H9 (cell line): Measurements from ENCODE around the gene UBE2E1. TPM values are rescaled to one million over a fixed set of nuclear protein-coding genes. Genes with fewer than 3 reads are reported as not detected.

ENCODE experiments used
- DNase-seq: peaks from one replicate; pipeline ENCODE4 v3.0.0-alpha.2; 2017
- H2AFZ ChIP-seq: one replicate; pipeline ENCODE4 v1.6.1; 2013; ENCODE audit warnings: mild to moderate bottlenecking, low read length, control low read depth, moderate library complexity
- H2AK5ac ChIP-seq: 2 replicates; pipeline ENCODE4 v1.6.1; 2013; ENCODE audit warnings: low read length, control low read depth, mixed read lengths; ENCODE audit not compliant: insufficient read length
- H2BK120ac ChIP-seq: one replicate; pipeline ENCODE4 v1.6.1; 2013; ENCODE audit warnings: low read depth, mild to moderate bottlenecking, low read length, control low read depth, inconsistent platforms; ENCODE audit not compliant: poor library complexity, severe bottlenecking
- H2BK12ac ChIP-seq: 2 replicates; pipeline ENCODE4 v1.6.1; 2013; ENCODE audit warnings: low read length, control low read depth, mixed read lengths, low read depth; ENCODE audit not compliant: insufficient read length
- H2BK15ac ChIP-seq: 2 replicates; pipeline ENCODE4 v1.6.1; 2013; ENCODE audit warnings: low read depth, low read length, control low read depth
- H2BK20ac ChIP-seq: one replicate; pipeline ENCODE4 v1.6.1; 2013; ENCODE audit warnings: low read depth, mild to moderate bottlenecking, low read length, control low read depth, inconsistent platforms; ENCODE audit not compliant: poor library complexity, severe bottlenecking
- H2BK5ac ChIP-seq: 2 replicates; pipeline ENCODE4 v1.6.1; 2013; ENCODE audit warnings: low read length, control low read depth, mixed read lengths; ENCODE audit not compliant: insufficient read length
- H3K14ac ChIP-seq: 2 replicates; pipeline ENCODE4 v1.6.1; 2013; ENCODE audit warnings: low read length, control low read depth; ENCODE audit not compliant: insufficient read depth
- H3K18ac ChIP-seq: 2 replicates; pipeline ENCODE4 v1.6.1; 2013; ENCODE audit warnings: low read depth, mild to moderate bottlenecking, mixed read lengths, low read length, control low read depth; ENCODE audit not compliant: insufficient read length
- H3K23ac ChIP-seq: 2 replicates; pipeline ENCODE4 v1.6.1; 2013; ENCODE audit warnings: low read length, control low read depth, mixed read lengths, low read depth; ENCODE audit not compliant: insufficient read length
- H3K23me2 ChIP-seq: 2 replicates; pipeline ENCODE4 v1.6.1; 2013; ENCODE audit warnings: low read depth, mild to moderate bottlenecking, mixed read lengths, low read length, control low read depth; ENCODE audit not compliant: insufficient read length, poor library complexity, severe bottlenecking
- H3K27ac ChIP-seq: 2 replicates; pipeline ENCODE4 v1.5.1; 2013; ENCODE audit warnings: low read length, control low read depth, mixed read lengths, low read depth; ENCODE audit not compliant: insufficient read length
- H3K27me3 ChIP-seq: 2 replicates; pipeline ENCODE4 v1.6.1; 2013; ENCODE audit warnings: low read length, control low read depth, inconsistent platforms; ENCODE audit not compliant: insufficient read depth
- H3K4ac ChIP-seq: 2 replicates; pipeline ENCODE4 v1.6.1; 2013; ENCODE audit warnings: low read depth, mild to moderate bottlenecking, control low read depth, inconsistent platforms, low read length, moderate library complexity
- H3K4me1 ChIP-seq: 2 replicates; pipeline ENCODE4 v1.6.1; 2013; ENCODE audit warnings: low read length, control low read depth, inconsistent platforms; ENCODE audit not compliant: insufficient read depth
- H3K4me2 ChIP-seq: 2 replicates; pipeline ENCODE4 v1.6.1; 2013; ENCODE audit warnings: low read length, control low read depth, mixed read lengths; ENCODE audit not compliant: insufficient read length, insufficient read depth
- H3K56ac ChIP-seq: 2 replicates; pipeline ENCODE4 v1.6.1; 2013; ENCODE audit warnings: low read depth, mild to moderate bottlenecking, mixed read lengths, low read length, control low read depth; ENCODE audit not compliant: insufficient read length
- H3K79me1 ChIP-seq: 2 replicates; pipeline ENCODE4 v1.6.1; 2013; ENCODE audit warnings: low read depth, mild to moderate bottlenecking, moderate library complexity, low read length, control low read depth, inconsistent platforms; ENCODE audit not compliant: insufficient read depth, poor library complexity, severe bottlenecking
- H3K79me2 ChIP-seq: 2 replicates; pipeline ENCODE4 v1.6.1; 2013; ENCODE audit warnings: low read length, control low read depth, inconsistent platforms; ENCODE audit not compliant: insufficient read depth
- H3K9ac ChIP-seq: 2 replicates; pipeline ENCODE4 v1.6.1; 2013; ENCODE audit warnings: low read length, control low read depth, mixed read lengths; ENCODE audit not compliant: insufficient read length; ENCODE audit errors: extremely low read depth
- H3K9me3 ChIP-seq: one replicate; pipeline ENCODE4 v1.6.1; 2013; ENCODE audit warnings: low read depth, low read length, inconsistent platforms; ENCODE audit not compliant: control insufficient read depth
- H3T11ph ChIP-seq: one replicate; pipeline ENCODE4 v1.6.1; 2013; ENCODE audit warnings: mild to moderate bottlenecking, low read length, control low read depth, inconsistent platforms
- H4K20me1 ChIP-seq: one replicate; pipeline ENCODE4 v1.6.1; 2013; ENCODE audit not compliant: control insufficient read depth, insufficient read length, insufficient read depth
- H4K5ac ChIP-seq: 2 replicates; pipeline ENCODE4 v1.6.1; 2013; ENCODE audit warnings: low read depth, mild to moderate bottlenecking, mixed read lengths, low read length, control low read depth; ENCODE audit not compliant: insufficient read length
- H4K8ac ChIP-seq: replicated peaks from 2 replicates; pipeline ENCODE4 v1.6.1; 2013; ENCODE audit warnings: low read length, control low read depth, mixed read lengths, low read depth; ENCODE audit not compliant: insufficient read length
- H4K91ac ChIP-seq: 2 replicates; pipeline ENCODE4 v1.6.1; 2013; ENCODE audit warnings: low read depth, mild to moderate bottlenecking, moderate library complexity, mixed read lengths, low read length, control low read depth; ENCODE audit not compliant: insufficient read length
- H3K27ac Mint-ChIP-seq, 3 experiments: 2 replicates in 2 of 3; 3 replicates in 1 of 3; pipeline ENCODE4 v1.8.0; 2020 to 2021; ENCODE audit warnings: mixed read lengths in 3 of 3, mild to moderate bottlenecking in 1 of 3, moderate library complexity in 1 of 3
- H3K27me3 Mint-ChIP-seq: 2 replicates; pipeline ENCODE4 v1.8.0; 2021; ENCODE audit warnings: low read depth, mild to moderate bottlenecking, moderate library complexity, mixed read lengths
- H3K36me3 Mint-ChIP-seq, 3 experiments: 2 replicates in 2 of 3; 3 replicates in 1 of 3; pipeline ENCODE4 v1.8.0; 2020 to 2021; ENCODE audit warnings: low read depth in 3 of 3, mixed read lengths in 3 of 3; ENCODE audit not compliant: insufficient read depth in 1 of 3
- H3K4me1 Mint-ChIP-seq, 2 experiments: 2 replicates each; pipeline ENCODE4 v1.8.0; 2020; ENCODE audit warnings: mixed read lengths in 2 of 2
- H3K4me3 Mint-ChIP-seq, 2 experiments: 2 replicates in 1 of 2; 3 replicates in 1 of 2; pipeline ENCODE4 v1.8.0; 2020 to 2021; ENCODE audit warnings: mild to moderate bottlenecking in 2 of 2, mixed read lengths in 2 of 2, moderate library complexity in 1 of 2
- H3K9me3 Mint-ChIP-seq, 2 experiments: 2 replicates in 1 of 2; 3 replicates in 1 of 2; pipeline ENCODE4 v1.8.0; 2020; ENCODE audit warnings: mild to moderate bottlenecking in 2 of 2, mixed read lengths in 2 of 2, moderate library complexity in 1 of 2
- CTCF ChIP-seq: fragments of 200-600 bp; sonication (generic); conservative IDR thresholded peaks from 3 replicates; pipeline ENCODE4 v1.8.0; 2021; ENCODE audit warnings: antibody characterized with exemption, mild to moderate bottlenecking
- WGBS: extraction: QIAGEN DNeasy Blood & Tissue Kit; methylation state at CpG from one replicate; pipeline ENCODE4 v1.1.7; 2013; ENCODE audit warnings: missing lambda C conversion rate, low lambda C conversion rate, mixed read lengths; ENCODE audit not compliant: insufficient read length; ENCODE audit errors: extremely low coverage; 5-methylcytosine and 5-hydroxymethylcytosine counted together
- total RNA-seq: library from RNA; stranded (reverse); gene quantifications from 2 replicates; pipeline ENCODE4 v1.2.1, GENCODE V29; 2021

Gene UBE2E1
- total RNA-seq, 1 experiment from 2014 or later: 142 TPM

GRCh38 chr3:23931597-23931996 lies 125.8 kb downstream of the UBE2E1 start:
- Histone ChIP-seq H4K91ac (no peak overlapping the region), H2AFZ (peak overlapping the region; percentile 44), H3K79me1 (no peaks in the 10 kb centered on the region), H3K9me3 (no peaks in the 10 kb centered on the region), H3K9ac (no peak overlapping the region), H4K5ac (no peak overlapping the region), H3K4me2 (no peak overlapping the region), H3K56ac (no peak overlapping the region), H3K4me1 (no peaks in the 10 kb centered on the region), H4K8ac (no peak overlapping the region), H2BK12ac (no peak overlapping the region), H3K27me3 (no peaks in the 10 kb centered on the region), H3K18ac (no peak overlapping the region), H3K27ac (no peak overlapping the region), H3K4ac (no peak overlapping the region), H2BK5ac (no peak overlapping the region), H3T11ph (no peak overlapping the region), H2AK5ac (no peak overlapping the region), H2BK120ac (no peak overlapping the region), H2BK15ac (no peak overlapping the region), H3K23me2 (no peaks in the 10 kb centered on the region), H3K79me2 (no peaks in the 10 kb centered on the region), H4K20me1 (no peaks in the 10 kb centered on the region), H3K14ac (no peak overlapping the region), H2BK20ac (no peak overlapping the region), H3K23ac (no peak overlapping the region)
- Mint-ChIP-seq H3K36me3 (no peaks in the 10 kb centered on the region), H3K27me3 (no peaks in the 10 kb centered on the region; the same call in 1 of the 2 replicates), H3K9me3 (no peaks in the 10 kb centered on the region), H3K4me3 (no peak overlapping the region), H3K27ac (no peak overlapping the region), H3K4me1 (peaks cover 5 to 6% of the 10 kb centered on the region in 2 experiments; a peak in 3 of 4 replicates)
- no CpG with 5 or more reads among the region's 3 CpGs for WGBS
- no peak for DNase-seq
- no peak for TF ChIP-seq CTCF
